K562 (cell line): Measurements from ENCODE around the gene PMM1. TPM values are rescaled to one million over a fixed set of nuclear protein-coding genes. Genes with fewer than 3 reads are reported as not detected.

Experiments
- ESRRB ChIP-seq: fragments of 250-450 bp; sonication (Bioruptor Pico); IDR thresholded peaks from 2 replicates; pipeline ENCODE4 v1.5.0; 2020; ENCODE audit warnings: mild to moderate bottlenecking, moderate library complexity, borderline replicate concordance
- HBP1 ChIP-seq: fragments of 450-650 bp; formaldehyde crosslinking; IDR thresholded peaks from 2 replicates; pipeline ENCODE4 v1.4.0; 2022; ENCODE audit warnings: missing genetic modification characterization
- KDM5B ChIP-seq: fragments of 200-600 bp; sonication (generic); IDR thresholded peaks from 2 replicates; pipeline ENCODE4 v1.6.1; 2012; ENCODE audit warnings: low read depth, mild to moderate bottlenecking, moderate library complexity, low read length, control low read depth, inconsistent platforms; ENCODE audit not compliant: insufficient replicate concordance
- MCM2 ChIP-seq: fragments of 450-650 bp; IDR thresholded peaks from 2 replicates; pipeline ENCODE4 v1.6.1; 2017; ENCODE audit warnings: low read depth, mild to moderate bottlenecking
- MEF2D ChIP-seq: conservative IDR thresholded peaks from 2 replicates; pipeline ENCODE4 v1.6.1; 2016; ENCODE audit warnings: low read depth, missing genetic modification characterization, missing compliant biosample characterization
- PRPF4 ChIP-seq: fragments of 200-400 bp; formaldehyde crosslinking; IDR thresholded peaks from one replicate; pipeline ENCODE4 v1.6.1; 2017; ENCODE audit warnings: low read length, low read depth, mild to moderate bottlenecking; ENCODE audit not compliant: insufficient read depth, poor library complexity, severe bottlenecking
- RAD51 ChIP-seq: fragments of 450-650 bp; IDR thresholded peaks from 2 replicates; pipeline ENCODE4 v1.7.1; 2016; ENCODE audit warnings: low read depth, mild to moderate bottlenecking, borderline replicate concordance
- SAP30 ChIP-seq: fragments of 200-600 bp; sonication (generic); IDR thresholded peaks from 2 replicates; pipeline ENCODE4 v1.6.1; 2012; ENCODE audit warnings: borderline replicate concordance, low read depth, mild to moderate bottlenecking, moderate library complexity, low read length, control low read depth, inconsistent platforms; ENCODE audit not compliant: insufficient read depth, poor library complexity, severe bottlenecking
- TAF1 ChIP-seq: IDR thresholded peaks from 2 replicates; pipeline ENCODE4 v1.6.1; 2011; ENCODE audit warnings: mild to moderate bottlenecking, low read length, moderate library complexity; ENCODE audit not compliant: insufficient read depth, control insufficient read depth, severe bottlenecking; ENCODE audit errors: extremely low read depth
- TFAM ChIP-seq: fragments of 250-450 bp; sonication (Bioruptor Pico); conservative IDR thresholded peaks from 2 replicates; pipeline ENCODE4 v1.5.0; 2021; ENCODE audit warnings: mild to moderate bottlenecking, moderate library complexity
- VEZF1 ChIP-seq: fragments of 200-800 bp; sonication (Bioruptor generic); IDR thresholded peaks from 2 replicates; pipeline ENCODE4 v1.6.1; 2017; ENCODE audit warnings: missing genetic modification characterization, missing compliant biosample characterization
- ZBTB8A ChIP-seq: fragments of 450-650 bp; IDR thresholded peaks from 2 replicates; pipeline ENCODE4 v1.6.1; 2018; ENCODE audit warnings: mild to moderate bottlenecking, moderate library complexity; ENCODE audit not compliant: partially characterized antibody
- ZFP30 ChIP-seq: fragments of 250-450 bp; sonication (Bioruptor Pico); IDR thresholded peaks from 2 replicates; pipeline ENCODE4 v1.8.0; 2022; ENCODE audit warnings: moderate library complexity, mild to moderate bottlenecking, inconsistent platforms, borderline replicate concordance
- ZNF197 ChIP-seq: fragments of 200-800 bp; sonication (Bioruptor generic); IDR thresholded peaks from 2 replicates; pipeline ENCODE4 v1.6.1; 2016; ENCODE audit warnings: low read depth, missing genetic modification characterization, missing compliant biosample characterization
- ZNF511 ChIP-seq: sonication (generic); formaldehyde crosslinking; IDR thresholded peaks from 2 replicates; pipeline ENCODE4 v1.8.0; 2022; ENCODE audit warnings: mild to moderate bottlenecking, missing genetic modification reagents
- ZNF696 ChIP-seq: fragments of 250-450 bp; sonication (Bioruptor Pico); conservative IDR thresholded peaks from 2 replicates; pipeline ENCODE4 v1.4.0; 2020; ENCODE audit warnings: mild to moderate bottlenecking, moderate library complexity
- polyA plus RNA-seq, 8 experiments: library from polyadenylated mRNA; depleted of rRNA in 4 of 8; stranded (reverse) in 5 of 8; unstranded in 3 of 8; fragments of >200 nt; fragmentation: Nextera tagmentation in 2 of 8; fragmentation: Illumina TruSeq in 1 of 8; extraction: Ambion mirVana in 2 of 8; extraction: Trizol in 1 of 8; gene quantifications; 2 replicates each; pipeline versions ENCODE4 v1.2.1 to v1.2.3, GENCODE V29; 2011 to 2014; ENCODE audit warnings: inconsistent platforms in 1 of 8, missing spikeins in 1 of 8
- total RNA-seq, 7 experiments: library from RNA; depleted of rRNA in 6 of 7; stranded (reverse); fragments of >200 nt in 6 of 7; fragmentation: Illumina TruSeq in 2 of 7; extraction: Trizol in 2 of 7; gene quantifications; 2 replicates each; pipeline versions ENCODE4 v1.2.1 to v1.2.3, GENCODE V29; 2011 to 2021; ENCODE audit warnings: low replicate concordance in 1 of 7

PMM1 gene
- total and polyA plus RNA-seq, 9 of the 15 experiments (the other 6 are each of a cell fraction or from before 2014, with no cell fraction given), result 10.2 to 31.7 (median 20.3) TPM

- TF ChIP-seq VEZF1 (CRISPR knock-in tag) (peak; percentile 90), ZNF511 (CRISPR knock-in tag) (no peak; the same call in 1 of the 2 replicates), ESRRB (CRISPR knock-in tag) (no peak), TAF1 (peak; percentile 87), SAP30 (peak; percentile 54), PRPF4 (peak; percentile 39), RAD51 (no peak), TFAM (CRISPR knock-in tag) (no peak), KDM5B (peak; percentile 59), ZNF197 (CRISPR knock-in tag) (no peak), MCM2 (no peak), ZNF696 (CRISPR knock-in tag) (no peak), MEF2D (tag) (no peak), ZBTB8A (no peak), HBP1 (0 out of 2 replicates have a peak, but pooled peaks have one; percentile 26), ZFP30 (CRISPR knock-in tag) (no peak)
Observed at GRCh38 chr22:41620589-41621098, 31.0 kb upstream of the PMM1 start, which contains the start of gene DESI1 (continued).
